Smooth muscle cell (in vitro differentiated cells): ENCODE measurements around the gene SUGT1. TPM values are rescaled to one million over a fixed set of nuclear protein-coding genes. Genes with fewer than 3 reads are reported as not detected.
"Not testable (repeated sequence)": the region's sequence is repeated elsewhere in the genome, so short reads cannot be mapped to it uniquely, and the experiment has no call there.

Experiments used
- DNase-seq: peaks from one replicate; lab custom pipeline; 2025; ENCODE audit not compliant: unreplicated experiment; lab: John Stamatoyannopoulos, UW
- H2AFZ ChIP-seq: fragments of 200-600 bp; sonication (generic); 2 replicates; pipeline ENCODE4 v1.6.0; 2016; ENCODE audit warnings: antibody characterized with exemption, low read depth, mild to moderate bottlenecking
- H3F3A ChIP-seq: fragments of 200-600 bp; sonication (generic); 2 replicates; pipeline ENCODE4 v1.6.0; 2017; ENCODE audit warnings: antibody characterized with exemption, low read depth
- H3K27ac ChIP-seq: fragments of 200-600 bp; sonication (generic); 2 replicates; pipeline ENCODE4 v1.5.1; 2016; ENCODE audit warnings: low read depth, mild to moderate bottlenecking
- H3K27me3 ChIP-seq: fragments of 200-600 bp; sonication (generic); 2 replicates; pipeline ENCODE4 v1.6.1; 2016; ENCODE audit warnings: low read depth, mild to moderate bottlenecking
- H3K36me3 ChIP-seq: fragments of 200-600 bp; sonication (generic); 2 replicates; pipeline ENCODE4 v1.5.1; 2016; ENCODE audit warnings: low read depth
- H3K4me1 ChIP-seq: fragments of 200-600 bp; sonication (generic); 2 replicates; pipeline ENCODE4 v1.5.1; 2016; ENCODE audit warnings: low read depth
- H3K4me2 ChIP-seq: fragments of 200-600 bp; sonication (generic); 2 replicates; pipeline ENCODE4 v1.6.0; 2016; ENCODE audit warnings: mild to moderate bottlenecking
- H3K4me3 ChIP-seq: fragments of 200-600 bp; sonication (generic); 2 replicates; pipeline ENCODE4 v1.5.1; 2016; ENCODE audit warnings: mild to moderate bottlenecking
- H3K79me2 ChIP-seq: fragments of 200-600 bp; sonication (generic); 2 replicates; pipeline ENCODE4 v1.6.0; 2016; ENCODE audit warnings: low read depth, mild to moderate bottlenecking
- H3K9ac ChIP-seq: fragments of 200-600 bp; sonication (generic); 2 replicates; pipeline ENCODE4 v1.6.0; 2016; ENCODE audit warnings: low read depth
- H3K9me3 ChIP-seq: fragments of 200-600 bp; sonication (generic); replicated peaks from 2 replicates; pipeline ENCODE4 v1.5.1; 2016; ENCODE audit warnings: low read depth
- H4K20me1 ChIP-seq: fragments of 200-600 bp; sonication (generic); 2 replicates; pipeline ENCODE4 v1.6.0; 2016; ENCODE audit warnings: low read depth
- WGBS: methylation state at CpG from one replicate; pipeline ENCODE4 v1.1.7; 2016; ENCODE audit warnings: low lambda C conversion rate; 5-methylcytosine and 5-hydroxymethylcytosine counted together
- polyA plus RNA-seq: library from polyadenylated mRNA; unstranded; fragments of >200 nt; fragmentation: Nextera tagmentation; extraction: Ambion mirVana; gene quantifications from 2 replicates; pipeline ENCODE4 v1.2.1, GENCODE V29; 2016
- total RNA-seq: library from RNA; depleted of rRNA; stranded (reverse); fragments of >200 nt; gene quantifications from 2 replicates; pipeline ENCODE4 v1.2.3, GENCODE V29; 2014
- TF ChIP-seq, protein P1 (sequence below): fragments of 200-600 bp; sonication (generic); IDR thresholded peaks from 2 replicates; pipeline ENCODE4 v1.5.1; 2017; ENCODE audit warnings: borderline replicate concordance, mild to moderate bottlenecking, antibody characterized with exemption; ENCODE audit not compliant: insufficient read depth, poor library complexity, severe bottlenecking

SUGT1 gene
- total and polyA plus RNA-seq, 2 experiments from 2014 or later, result 54.3 to 64.4 TPM

DNA sequence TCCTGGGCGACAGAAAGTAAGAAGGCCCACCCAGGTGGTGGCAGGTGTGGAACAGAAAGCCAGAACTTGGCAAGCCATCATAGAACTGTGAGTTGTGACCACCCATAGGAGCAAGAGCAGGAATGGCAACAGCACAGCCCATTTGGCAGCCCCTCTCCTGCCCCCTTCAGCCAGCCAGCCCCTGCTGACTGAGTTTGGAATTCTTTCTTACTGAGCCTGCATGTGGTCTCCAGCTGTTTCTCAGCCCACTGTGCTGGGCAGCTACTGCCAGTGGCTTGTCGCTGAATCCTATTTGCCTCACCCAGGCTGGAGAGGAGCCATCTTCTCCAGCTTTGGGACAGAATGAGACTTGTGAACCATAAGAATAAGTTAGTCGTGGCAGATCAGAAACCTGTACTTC lies 58.6 kb downstream of the SUGT1 start:
- no peak overlapping the region for H3K4me3 ChIP-seq
- DNase-seq, result no peak
- H3K79me2 ChIP-seq, result no peaks in the 10 kb centered on the region
- H3K27me3 ChIP-seq, result no peaks in the 10 kb centered on the region
- 81% methylated on average over 3 of the region's 3 CpGs for WGBS
- no peaks in the 10 kb centered on the region for H3F3A ChIP-seq
- H2AFZ ChIP-seq, result no peak overlapping the region
- H3K9me3 ChIP-seq, result no peaks in the 10 kb centered on the region
- H3K36me3 ChIP-seq, result no peaks in the 10 kb centered on the region
- peaks cover 7% of the 10 kb centered on the region for H3K4me1 ChIP-seq
- no peak overlapping the region for H3K4me2 ChIP-seq
- H3K27ac ChIP-seq, result no peak overlapping the region
- no peaks in the 10 kb centered on the region for H4K20me1 ChIP-seq
- TF ChIP-seq, protein P1, sequence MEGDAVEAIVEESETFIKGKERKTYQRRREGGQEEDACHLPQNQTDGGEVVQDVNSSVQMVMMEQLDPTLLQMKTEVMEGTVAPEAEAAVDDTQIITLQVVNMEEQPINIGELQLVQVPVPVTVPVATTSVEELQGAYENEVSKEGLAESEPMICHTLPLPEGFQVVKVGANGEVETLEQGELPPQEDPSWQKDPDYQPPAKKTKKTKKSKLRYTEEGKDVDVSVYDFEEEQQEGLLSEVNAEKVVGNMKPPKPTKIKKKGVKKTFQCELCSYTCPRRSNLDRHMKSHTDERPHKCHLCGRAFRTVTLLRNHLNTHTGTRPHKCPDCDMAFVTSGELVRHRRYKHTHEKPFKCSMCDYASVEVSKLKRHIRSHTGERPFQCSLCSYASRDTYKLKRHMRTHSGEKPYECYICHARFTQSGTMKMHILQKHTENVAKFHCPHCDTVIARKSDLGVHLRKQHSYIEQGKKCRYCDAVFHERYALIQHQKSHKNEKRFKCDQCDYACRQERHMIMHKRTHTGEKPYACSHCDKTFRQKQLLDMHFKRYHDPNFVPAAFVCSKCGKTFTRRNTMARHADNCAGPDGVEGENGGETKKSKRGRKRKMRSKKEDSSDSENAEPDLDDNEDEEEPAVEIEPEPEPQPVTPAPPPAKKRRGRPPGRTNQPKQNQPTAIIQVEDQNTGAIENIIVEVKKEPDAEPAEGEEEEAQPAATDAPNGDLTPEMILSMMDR, result no peak
- H3K9ac ChIP-seq, result no peak overlapping the region

GRCh38 chr13:52712385-52712784 lies 59.7 kb downstream of the SUGT1 start:
- Histone ChIP-seq H3K4me3 (no peak overlapping the region), H2AFZ (no peak overlapping the region), H3K4me2 (no peak overlapping the region), H3K27me3 (no peaks in the 10 kb centered on the region), H3K9ac (no peak overlapping the region), H3K36me3 (no peaks in the 10 kb centered on the region), H3K79me2 (no peaks in the 10 kb centered on the region), H3F3A (no peaks in the 10 kb centered on the region), H3K4me1 (peaks cover 7% of the 10 kb centered on the region), H3K27ac (no peak overlapping the region), H3K9me3 (no peaks in the 10 kb centered on the region), H4K20me1 (no peaks in the 10 kb centered on the region)
- TF ChIP-seq, protein P1, result no peak
- WGBS, result 82% methylated on average over 3 of the region's 3 CpGs
- DNase-seq, result no peak

DNA sequence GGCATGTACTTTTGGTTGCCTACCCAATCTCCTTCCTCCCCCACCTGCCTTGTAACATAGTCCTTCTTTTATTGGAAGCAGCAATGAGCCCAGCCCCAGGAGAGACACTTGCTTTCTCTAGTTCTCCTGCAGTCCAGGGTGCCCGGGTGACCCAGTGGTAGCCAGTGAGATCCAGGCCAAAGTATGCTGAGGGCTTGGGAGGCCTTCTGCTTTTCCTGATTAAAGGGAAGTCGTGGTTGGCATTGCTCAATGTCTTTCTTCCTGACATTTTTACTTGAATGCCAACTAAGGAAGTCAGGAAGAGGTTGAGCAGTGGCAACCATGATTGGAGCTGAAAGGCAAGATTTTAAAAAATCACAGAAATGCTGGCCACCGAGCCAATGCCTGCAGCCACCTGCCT lies 61.3 kb downstream of the SUGT1 start:
- Histone ChIP-seq H3K4me2 (no peak overlapping the region), H2AFZ (no peak overlapping the region), H3K27me3 (no peaks in the 10 kb centered on the region), H3K9me3 (no peaks in the 10 kb centered on the region), H3K4me3 (no peak overlapping the region), H3K27ac (no peak overlapping the region), H3K9ac (no peak overlapping the region), H3K36me3 (no peaks in the 10 kb centered on the region), H3F3A (no peaks in the 10 kb centered on the region), H3K4me1 (peaks cover 7% of the 10 kb centered on the region), H3K79me2 (no peaks in the 10 kb centered on the region), H4K20me1 (no peaks in the 10 kb centered on the region)
- 85% methylated on average over 3 of the region's 3 CpGs for WGBS
- no peak for DNase-seq
- TF ChIP-seq, protein P1, result no peak

GRCh38 chr13:52720904-52721303 lies 68.3 kb downstream of the SUGT1 start:
- not testable (repeated sequence) for H3K4me3 ChIP-seq, H3K27ac ChIP-seq, H3K9ac ChIP-seq, H3K4me2 ChIP-seq, H4K20me1 ChIP-seq, DNase-seq, H3F3A ChIP-seq, H3K79me2 ChIP-seq, H3K4me1 ChIP-seq, H2AFZ ChIP-seq, H3K36me3 ChIP-seq, H3K9me3 ChIP-seq, H3K27me3 ChIP-seq
- WGBS, result 78% methylated on average over 7 of the region's 7 CpGs

DNA sequence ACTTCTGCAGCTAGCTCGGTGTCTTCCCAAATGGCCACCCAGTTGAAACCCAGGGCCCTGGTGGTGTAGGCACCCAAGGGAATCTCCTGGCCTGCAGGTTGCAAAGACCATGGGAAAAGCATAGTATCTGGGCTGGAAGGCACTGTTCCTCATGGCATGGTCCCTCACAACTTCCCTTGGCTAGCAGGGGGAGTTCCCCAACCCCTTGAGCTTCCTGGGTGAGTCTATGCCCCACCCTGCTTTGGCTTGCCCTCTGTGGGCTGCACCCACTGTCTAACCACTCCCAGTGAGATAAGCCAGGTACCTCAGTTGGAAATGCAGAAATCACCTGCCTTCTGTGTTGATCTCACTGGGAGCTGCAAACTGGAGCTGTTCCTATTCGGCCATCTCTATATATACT lies 68.7 kb downstream of the SUGT1 start:
- H3K4me3 ChIP-seq, result not testable (repeated sequence)
- 100% methylated on average over 2 of the region's 2 CpGs for WGBS

More for the DNA sequence above, 68.7 kb downstream of the SUGT1 start:
- DNase-seq, H3K4me1 ChIP-seq, H3K27me3 ChIP-seq, H3K9ac ChIP-seq, H3K27ac ChIP-seq, H3K9me3 ChIP-seq, H2AFZ ChIP-seq, H3K79me2 ChIP-seq, H3F3A ChIP-seq, H3K36me3 ChIP-seq, H3K4me2 ChIP-seq, H4K20me1 ChIP-seq: not testable (repeated sequence)
